GM12878 (cell line): ENCODE data around the gene LRSAM1. TPM values are rescaled to one million over a fixed set of nuclear protein-coding genes. Genes with fewer than 3 reads are reported as not detected.

Experiments used
- ATF3 ChIP-seq: IDR thresholded peaks from 2 replicates; pipeline ENCODE4 v1.6.1; 2011; ENCODE audit warnings: low read depth, mild to moderate bottlenecking, low read length, moderate library complexity, borderline replicate concordance; ENCODE audit errors: extremely low read depth
- BCL11A ChIP-seq: IDR thresholded peaks from 2 replicates; pipeline ENCODE4 v1.6.1; 2011; ENCODE audit warnings: low read depth, low read length
- CBFB ChIP-seq: IDR thresholded peaks from 2 replicates; pipeline ENCODE4 v1.6.1; 2016; ENCODE audit warnings: antibody characterized with exemption, low read depth
- CTCF ChIP-seq, 3 experiments: IDR thresholded peaks in 2 of 3; conservative IDR thresholded peaks in 1 of 3; 2 replicates each; pipeline ENCODE4 v1.5.1; 2011; ENCODE audit warnings: low read depth in 3 of 3, low read length in 3 of 3, mild to moderate bottlenecking in 3 of 3, control low read depth in 2 of 3, moderate library complexity in 2 of 3, inconsistent platforms in 1 of 3, mixed read lengths in 1 of 3; ENCODE audit not compliant: control insufficient read depth in 2 of 3, insufficient read depth in 1 of 3; ENCODE audit errors: extremely low read depth in 1 of 3
- PAX5 ChIP-seq: IDR thresholded peaks from 2 replicates; pipeline ENCODE4 v1.6.1; 2011; ENCODE audit warnings: low read depth, low read length, borderline replicate concordance
- POLR2A ChIP-seq: IDR thresholded peaks from 2 replicates; pipeline ENCODE4 v1.6.1; 2011; ENCODE audit warnings: low read depth, mild to moderate bottlenecking, low read length
- POU2F2 ChIP-seq: IDR thresholded peaks from 3 replicates; pipeline ENCODE4 v1.6.1; 2011; ENCODE audit warnings: low read depth, mild to moderate bottlenecking, low read length, borderline replicate concordance
- STAT3 ChIP-seq: IDR thresholded peaks from 2 replicates; pipeline ENCODE4 v1.6.1; 2011; ENCODE audit warnings: low read depth, low read length, improper control_type of control experiment
- SUZ12 ChIP-seq: fragments of 200-600 bp; sonication (generic); IDR thresholded peaks from one replicate; pipeline ENCODE4 v1.6.1; 2018; ENCODE audit warnings: antibody characterized with exemption, mild to moderate bottlenecking; ENCODE audit not compliant: unreplicated experiment
- ZBTB33 ChIP-seq: fragments of 450-650 bp; IDR thresholded peaks from 2 replicates; pipeline ENCODE4 v1.6.1; 2017; ENCODE audit warnings: mild to moderate bottlenecking
- ZNF217 ChIP-seq: fragments of 450-650 bp; IDR thresholded peaks from 2 replicates; pipeline ENCODE4 v1.6.1; 2017; ENCODE audit warnings: antibody characterized with exemption, mild to moderate bottlenecking
- ZNF687 ChIP-seq: fragments of 450-650 bp; IDR thresholded peaks from 2 replicates; pipeline ENCODE4 v1.6.1; 2017; ENCODE audit warnings: mild to moderate bottlenecking, moderate library complexity
- polyA plus RNA-seq, 11 experiments: library from polyadenylated mRNA; depleted of rRNA in 4 of 11; unstranded in 6 of 11; stranded (reverse) in 5 of 11; fragments of >200 nt; fragmentation: Nextera tagmentation in 4 of 11; fragmentation: Illumina TruSeq in 1 of 11; extraction: Ambion mirVana in 4 of 11; extraction: Trizol in 1 of 11; gene quantifications; 1 replicate in 1 of 11; 2 replicates in 10 of 11; pipeline versions ENCODE4 v1.2.1 to v1.2.3, GENCODE V29; 2011 to 2016; ENCODE audit warnings: inconsistent platforms in 2 of 11, missing spikeins in 2 of 11, low read depth in 1 of 11
- total RNA-seq, 4 experiments: library from RNA; depleted of rRNA in 3 of 4; stranded (reverse); fragments of >200 nt in 3 of 4; fragmentation: Illumina TruSeq in 1 of 4; extraction: Trizol in 1 of 4; gene quantifications; 2 replicates each; pipeline versions ENCODE4 v1.2.1 to v1.2.3, GENCODE V29; 2013 to 2021

LRSAM1 gene
- total and polyA plus RNA-seq, 10 of the 15 experiments (the other 5 are each of a cell fraction or from before 2014, with no cell fraction given) = 0.14 to 23.4 (median 11.7) TPM

GRCh38 chr9:127479507-127480081 lies 28.3 kb downstream of the LRSAM1 start (continued):
- no peak for TF ChIP-seq CTCF (IDR thresholded peaks at IDR 0.05 in 2 of 3, conservative IDR thresholded peaks at IDR 0.05 in 1 of 3; ENCODE audit: control insufficient read depth in 2 of 3, extremely low read depth in 1 of 3, insufficient read depth in 1 of 3, low read depth in 3 of 3, low read length in 3 of 3)
- no peak for TF ChIP-seq SUZ12
- TF ChIP-seq ZNF217 = no peak
- TF ChIP-seq POU2F2 = no peak
- TF ChIP-seq STAT3 = no peak
- no peak for TF ChIP-seq ZBTB33
- no peak for TF ChIP-seq ATF3
- TF ChIP-seq PAX5 = no peak
- TF ChIP-seq BCL11A = no peak
- no peak for TF ChIP-seq ZNF687
- TF ChIP-seq POLR2A = no peak
- no peak for TF ChIP-seq CBFB
- TF ChIP-seq, all 136 proteins: peak for 0
